Fibroblast of villous mesenchyme (primary cell): ENCODE results near the gene EDA. TPM values are rescaled to one million over a fixed set of nuclear protein-coding genes. Genes with fewer than 3 reads are reported as not detected.
"Not testable (repeated sequence)": the region's sequence is repeated elsewhere in the genome, so short reads cannot be mapped to it uniquely, and the experiment has no call there.

Source experiments
- DNase-seq: peaks from one replicate; pipeline ENCODE4 v3.0.0-alpha.2; 2010; ENCODE audit warnings: low read depth
- H3K4me3 ChIP-seq: 2 replicates; pipeline ENCODE4 v1.5.1; 2011; ENCODE audit warnings: low read depth, mild to moderate bottlenecking, low read length
- CTCF ChIP-seq: IDR thresholded peaks from 2 replicates; pipeline ENCODE4 v1.5.1; 2012; ENCODE audit warnings: low read depth, mild to moderate bottlenecking, low read length; ENCODE audit not compliant: insufficient read depth
- total RNA-seq: library from RNA; depleted of rRNA; stranded (reverse); fragments of >200 nt; gene quantifications from 2 replicates; pipeline ENCODE4 v1.2.3, GENCODE V29; 2012

EDA gene
- total RNA-seq, 1 donor, result not detected

- DNase-seq, result no peak
- TF ChIP-seq CTCF, result no peak
These were observed 379.6 kb downstream of the EDA start for GRCh38 chrX:69995362-69996112.

GRCh38 chrX:69996113-69996468, 380.2 kb downstream of the EDA start:
- no peak overlapping the region for H3K4me3 ChIP-seq
- TF ChIP-seq CTCF, result no peak
- no peak for DNase-seq

More at GRCh38 chrX:69995362-69996112, 379.6 kb downstream of the EDA start:
- no peak overlapping the region for H3K4me3 ChIP-seq

- H3K4me3 ChIP-seq, DNase-seq: not testable (repeated sequence)
These were observed 382.4 kb downstream of the EDA start for GRCh38 chrX:69998299-69998698.

- H3K4me3 ChIP-seq, result no peak overlapping the region
- TF ChIP-seq CTCF, result no peak
- DNase-seq, result no peak
These were observed 385.4 kb downstream of the EDA start for GRCh38 chrX:70001269-70001668.

GRCh38 chrX:70001708-70002341, 385.9 kb downstream of the EDA start:
- no peak for TF ChIP-seq CTCF

GRCh38 chrX:70007946-70008345, 392.0 kb downstream of the EDA start:
- no peak overlapping the region for H3K4me3 ChIP-seq
- TF ChIP-seq CTCF, result no peak
- no peak for DNase-seq

More at GRCh38 chrX:70001708-70002341, 385.9 kb downstream of the EDA start:
- H3K4me3 ChIP-seq, result no peak overlapping the region
- no peak for DNase-seq

- no peak for DNase-seq
- no peak overlapping the region for H3K4me3 ChIP-seq
- no peak for TF ChIP-seq CTCF
These were observed 393.1 kb downstream of the EDA start for GRCh38 chrX:70009049-70009448.
